GM19099 (cell line): ENCODE results near the gene CALU.

Experiments used
- POLR2A ChIP-seq: IDR thresholded peaks from 3 replicates; pipeline ENCODE4 v1.6.1; 2011; ENCODE audit warnings: low read depth; ENCODE audit not compliant: insufficient read length; ENCODE audit errors: extremely low read depth

CALU gene

GRCh38 chr7:128755819-128756476 is 16.8 kb downstream of the CALU start:
- no peak for TF ChIP-seq POLR2A

GRCh38 chr7:128757203-128757602 is 18.0 kb downstream of the CALU start:
- TF ChIP-seq POLR2A, result no peak

GRCh38 chr7:128758553-128758952 is 19.4 kb downstream of the CALU start:
- TF ChIP-seq POLR2A, result no peak

GRCh38 chr7:128759242-128759641 is 20.1 kb downstream of the CALU start:
- no peak for TF ChIP-seq POLR2A

GRCh38 chr7:128763541-128763940 is 24.4 kb downstream of the CALU start:
- no peak for TF ChIP-seq POLR2A

- no peak for TF ChIP-seq POLR2A
These were observed 28.4 kb downstream of the CALU start for GRCh38 chr7:128767475-128768110.

- TF ChIP-seq POLR2A, result no peak
These were observed 31.1 kb downstream of the CALU start for GRCh38 chr7:128770233-128770632.

GRCh38 chr7:128773604-128774003 is 34.4 kb downstream of the CALU start:
- TF ChIP-seq POLR2A, result no peak

GRCh38 chr7:128774029-128774689 is 35.0 kb downstream of the CALU start:
- TF ChIP-seq POLR2A, result no peak

GRCh38 chr7:128774921-128775320 is 35.8 kb downstream of the CALU start:
- no peak for TF ChIP-seq POLR2A

- no peak for TF ChIP-seq POLR2A
These were observed 36.8 kb downstream of the CALU start, which contains the start of gene OPN1SW for GRCh38 chr7:128775744-128776474. OPN1SW (minus strand) TSS chr7:128775794; CDS start chr7:128775781, 13 bp downstream.

- TF ChIP-seq POLR2A, result no peak
These were observed 38.3 kb downstream of the CALU start for GRCh38 chr7:128777156-128778123.

- TF ChIP-seq POLR2A, result no peak
These were observed 39.8 kb downstream of the CALU start for GRCh38 chr7:128778946-128779345.

- TF ChIP-seq POLR2A, result no peak
These were observed 42.0 kb downstream of the CALU start for GRCh38 chr7:128781126-128781525.
